Neural cell (in vitro differentiated cells): ENCODE measurements around the gene P2RY6. TPM values are rescaled to one million over a fixed set of nuclear protein-coding genes. Genes with fewer than 3 reads are reported as not detected.
A peak's percentile ranks its signal among the peaks of the same experiment; 100 is the strongest.

Experiments used
- H2AFZ ChIP-seq: fragments of 200-600, 300-800 bp; sonication (generic), shearing (Covaris generic); 2 replicates; pipeline ENCODE4 v1.6.0; 2014; ENCODE audit warnings: low read depth, mild to moderate bottlenecking, antibody characterized with exemption, low read length, moderate library complexity
- H3F3A ChIP-seq: fragments of 200-600 bp; shearing (Covaris generic); 2 replicates; pipeline ENCODE4 v1.6.1; 2016; ENCODE audit warnings: mild to moderate bottlenecking, moderate library complexity, mixed read lengths, antibody characterized with exemption, low read length; ENCODE audit not compliant: insufficient read depth, poor library complexity, severe bottlenecking
- H3K27ac ChIP-seq: fragments of 200-600, 300-800 bp; sonication (generic), shearing (Covaris generic); 2 replicates; pipeline ENCODE4 v1.5.1; 2014; ENCODE audit warnings: mild to moderate bottlenecking, low read length, moderate library complexity
- H3K27me3 ChIP-seq: fragments of 300-800, 200-600 bp; sonication (generic), shearing (Covaris generic); 2 replicates; pipeline ENCODE4 v1.6.0; 2014; ENCODE audit warnings: mild to moderate bottlenecking, low read depth, low read length, moderate library complexity; ENCODE audit not compliant: insufficient read depth
- H3K36me3 ChIP-seq: fragments of 300-800, 200-600 bp; sonication (generic), shearing (Covaris generic); 2 replicates; pipeline ENCODE4 v1.5.1; 2014; ENCODE audit warnings: mild to moderate bottlenecking, antibody characterized with exemption, low read length, moderate library complexity; ENCODE audit not compliant: insufficient read depth
- H3K4me2 ChIP-seq: fragments of 300-800, 200-600 bp; sonication (generic), shearing (Covaris generic); 2 replicates; pipeline ENCODE4 v1.6.0; 2014; ENCODE audit warnings: mild to moderate bottlenecking, low read length
- H3K4me3 ChIP-seq: fragments of 300-800, 200-600 bp; sonication (generic), shearing (Covaris generic); 2 replicates; pipeline ENCODE4 v1.5.1; 2014; ENCODE audit warnings: mild to moderate bottlenecking, low read length, moderate library complexity
- H3K79me2 ChIP-seq: fragments of 200-600 bp; shearing (Covaris generic); replicated peaks from 2 replicates; pipeline ENCODE4 v1.6.0; 2014; ENCODE audit warnings: mild to moderate bottlenecking, low read length, moderate library complexity; ENCODE audit not compliant: insufficient read depth
- H3K9ac ChIP-seq: fragments of 300-800, 200-600 bp; sonication (generic), shearing (Covaris generic); 2 replicates; pipeline ENCODE4 v1.6.1; 2016; ENCODE audit warnings: mild to moderate bottlenecking, low read length, mixed read lengths
- H3K9me2 ChIP-seq: fragments of 200-600 bp; shearing (Covaris generic); 2 replicates; pipeline ENCODE4 v1.6.1; 2016; ENCODE audit warnings: mild to moderate bottlenecking, low read length, mixed read lengths; ENCODE audit not compliant: insufficient read depth
- H3K9me3 ChIP-seq: fragments of 200-600, 300-800 bp; sonication (generic), shearing (Covaris generic); 2 replicates; pipeline ENCODE4 v1.6.1; 2016; ENCODE audit warnings: mild to moderate bottlenecking, mixed run types, low read length, moderate library complexity, mixed read lengths
- H4K20me1 ChIP-seq: fragments of 200-600 bp; shearing (Covaris generic); 2 replicates; pipeline ENCODE4 v1.6.1; 2016; ENCODE audit warnings: mild to moderate bottlenecking, mixed run types; ENCODE audit not compliant: insufficient read depth
- CTCF ChIP-seq: fragments of 450-650 bp; IDR thresholded peaks from 2 replicates; pipeline ENCODE4 v1.5.1; 2014; ENCODE audit warnings: antibody characterized with exemption, mild to moderate bottlenecking, moderate library complexity; ENCODE audit not compliant: poor library complexity, severe bottlenecking
- EP300 ChIP-seq: fragments of 450-650 bp; conservative IDR thresholded peaks from 2 replicates; pipeline ENCODE4 v1.6.1; 2014; ENCODE audit warnings: antibody characterized with exemption, mild to moderate bottlenecking, moderate library complexity; ENCODE audit not compliant: poor library complexity, severe bottlenecking
- EZH2 ChIP-seq: fragments of 200-600, 300-800 bp; shearing (Covaris generic), sonication (generic); IDR thresholded peaks from 2 replicates; pipeline ENCODE4 v1.6.1; 2014; ENCODE audit warnings: antibody characterized with exemption, low read length, borderline replicate concordance, mild to moderate bottlenecking; ENCODE audit not compliant: insufficient read depth, poor library complexity, severe bottlenecking
- MXI1 ChIP-seq: fragments of 450-650 bp; conservative IDR thresholded peaks from 2 replicates; pipeline ENCODE4 v1.6.1; 2014; ENCODE audit warnings: antibody characterized with exemption, mild to moderate bottlenecking; ENCODE audit not compliant: poor library complexity, severe bottlenecking
- POLR2AphosphoS5 ChIP-seq: IDR thresholded peaks from 2 replicates; pipeline ENCODE4 v1.6.1; 2012
- RAD21 ChIP-seq: fragments of 450-650 bp; conservative IDR thresholded peaks from 2 replicates; pipeline ENCODE4 v1.6.1; 2014; ENCODE audit warnings: antibody characterized with exemption, mild to moderate bottlenecking, moderate library complexity
- SMC3 ChIP-seq: fragments of 450-650 bp; conservative IDR thresholded peaks from 2 replicates; pipeline ENCODE4 v1.6.1; 2014; ENCODE audit warnings: antibody characterized with exemption, mild to moderate bottlenecking, moderate library complexity; ENCODE audit not compliant: poor library complexity
- TAF1 ChIP-seq: IDR thresholded peaks from 2 replicates; pipeline ENCODE4 v1.6.1; 2012; ENCODE audit warnings: low read depth
- polyA plus RNA-seq: library from polyadenylated mRNA; depleted of rRNA; stranded (reverse); fragments of >200 nt; gene quantifications from 2 replicates; pipeline ENCODE4 v1.2.3, GENCODE V29; 2014
- TF ChIP-seq, protein P1 (sequence below): IDR thresholded peaks from 2 replicates; pipeline ENCODE4 v1.6.1; 2012; ENCODE audit warnings: borderline replicate concordance

Gene P2RY6
- polyA plus RNA-seq, 1 donor from 2014 or later = not detected

GRCh38 chr11:73288192-73288872, 16.2 kb downstream of the P2RY6 start:
- Histone ChIP-seq H4K20me1 (no peaks in the 10 kb centered on the region), H3F3A (no peaks in the 10 kb centered on the region), H2AFZ (no peak overlapping the region), H3K4me2 (no peak overlapping the region), H3K9ac (no peak overlapping the region), H3K27me3 (no peaks in the 10 kb centered on the region), H3K36me3 (no peaks in the 10 kb centered on the region), H3K4me3 (no peak overlapping the region), H3K27ac (no peak overlapping the region), H3K9me3 (no peaks in the 10 kb centered on the region), H3K9me2 (no peaks in the 10 kb centered on the region), H3K79me2 (no peaks in the 10 kb centered on the region)
- no peak for TF ChIP-seq MXI1
- TF ChIP-seq POLR2AphosphoS5 = no peak
- TF ChIP-seq EP300 = no peak
- no peak for TF ChIP-seq SMC3
- TF ChIP-seq CTCF = no peak
- TF ChIP-seq EZH2 = no peak
- TF ChIP-seq TAF1 = no peak
- TF ChIP-seq, protein P1, sequence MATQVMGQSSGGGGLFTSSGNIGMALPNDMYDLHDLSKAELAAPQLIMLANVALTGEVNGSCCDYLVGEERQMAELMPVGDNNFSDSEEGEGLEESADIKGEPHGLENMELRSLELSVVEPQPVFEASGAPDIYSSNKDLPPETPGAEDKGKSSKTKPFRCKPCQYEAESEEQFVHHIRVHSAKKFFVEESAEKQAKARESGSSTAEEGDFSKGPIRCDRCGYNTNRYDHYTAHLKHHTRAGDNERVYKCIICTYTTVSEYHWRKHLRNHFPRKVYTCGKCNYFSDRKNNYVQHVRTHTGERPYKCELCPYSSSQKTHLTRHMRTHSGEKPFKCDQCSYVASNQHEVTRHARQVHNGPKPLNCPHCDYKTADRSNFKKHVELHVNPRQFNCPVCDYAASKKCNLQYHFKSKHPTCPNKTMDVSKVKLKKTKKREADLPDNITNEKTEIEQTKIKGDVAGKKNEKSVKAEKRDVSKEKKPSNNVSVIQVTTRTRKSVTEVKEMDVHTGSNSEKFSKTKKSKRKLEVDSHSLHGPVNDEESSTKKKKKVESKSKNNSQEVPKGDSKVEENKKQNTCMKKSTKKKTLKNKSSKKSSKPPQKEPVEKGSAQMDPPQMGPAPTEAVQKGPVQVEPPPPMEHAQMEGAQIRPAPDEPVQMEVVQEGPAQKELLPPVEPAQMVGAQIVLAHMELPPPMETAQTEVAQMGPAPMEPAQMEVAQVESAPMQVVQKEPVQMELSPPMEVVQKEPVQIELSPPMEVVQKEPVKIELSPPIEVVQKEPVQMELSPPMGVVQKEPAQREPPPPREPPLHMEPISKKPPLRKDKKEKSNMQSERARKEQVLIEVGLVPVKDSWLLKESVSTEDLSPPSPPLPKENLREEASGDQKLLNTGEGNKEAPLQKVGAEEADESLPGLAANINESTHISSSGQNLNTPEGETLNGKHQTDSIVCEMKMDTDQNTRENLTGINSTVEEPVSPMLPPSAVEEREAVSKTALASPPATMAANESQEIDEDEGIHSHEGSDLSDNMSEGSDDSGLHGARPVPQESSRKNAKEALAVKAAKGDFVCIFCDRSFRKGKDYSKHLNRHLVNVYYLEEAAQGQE = no peak
- no peak for TF ChIP-seq RAD21

- H3K9ac ChIP-seq = no peak overlapping the region
- no peak overlapping the region for H3K27ac ChIP-seq
- no peak overlapping the region for H2AFZ ChIP-seq
- no peaks in the 10 kb centered on the region for H3F3A ChIP-seq
- H3K27me3 ChIP-seq = no peaks in the 10 kb centered on the region
- no peak for TF ChIP-seq POLR2AphosphoS5
- peak; percentile 82 for TF ChIP-seq CTCF
- peak; percentile 83 for TF ChIP-seq SMC3
- TF ChIP-seq RAD21 = peak; percentile 82
- no peak for TF ChIP-seq EZH2
- no peaks in the 10 kb centered on the region for H3K79me2 ChIP-seq
- no peak overlapping the region for H3K4me2 ChIP-seq
- no peaks in the 10 kb centered on the region for H3K9me3 ChIP-seq
- H3K9me2 ChIP-seq = no peaks in the 10 kb centered on the region
- no peaks in the 10 kb centered on the region for H3K36me3 ChIP-seq
- no peak overlapping the region for H3K4me3 ChIP-seq
- H4K20me1 ChIP-seq = no peaks in the 10 kb centered on the region
These were observed 17.0 kb downstream of the P2RY6 start for GRCh38 chr11:73288873-73289707.
